SK-N-SH treated with all-trans-retinoic acid at 6 μM for 48 hours (cell line): Measurements from ENCODE around the gene ZFYVE21.

Source experiments
- ARNTL ChIP-seq: fragments of 450-650 bp; formaldehyde crosslinking; IDR thresholded peaks from 2 replicates; pipeline ENCODE4 v1.5.0; 2020; ENCODE audit warnings: low read depth, mild to moderate bottlenecking, moderate library complexity, borderline replicate concordance
- BACH2 ChIP-seq: fragments of 250-450 bp; sonication (Bioruptor Pico); IDR thresholded peaks from 2 replicates; pipeline ENCODE4 v1.9.0; 2021; ENCODE audit warnings: mild to moderate bottlenecking, borderline replicate concordance
- CSDC2 ChIP-seq: fragments of 250-450 bp; sonication (Bioruptor Pico); IDR thresholded peaks from 2 replicates; pipeline ENCODE4 v1.5.0; 2020; ENCODE audit warnings: mild to moderate bottlenecking, moderate library complexity
- PPARA ChIP-seq: fragments of 250-450 bp; sonication (Bioruptor Pico); IDR thresholded peaks from 2 replicates; pipeline ENCODE4 v1.5.0; 2020; ENCODE audit warnings: mild to moderate bottlenecking, borderline replicate concordance
- SNAI2 ChIP-seq: fragments of 250-450 bp; sonication (Bioruptor Pico); IDR thresholded peaks from 2 replicates; pipeline ENCODE4 v1.5.0; 2020; ENCODE audit warnings: mild to moderate bottlenecking, moderate library complexity
- TCF4 ChIP-seq: fragments of 250-450 bp; sonication (Bioruptor Pico); IDR thresholded peaks from 2 replicates; pipeline ENCODE4 v1.8.0; 2021; ENCODE audit warnings: mild to moderate bottlenecking, moderate library complexity, borderline replicate concordance
- ZFP30 ChIP-seq: fragments of 450-650 bp; formaldehyde crosslinking; IDR thresholded peaks from 2 replicates; pipeline ENCODE4 v1.5.0; 2022; ENCODE audit warnings: mild to moderate bottlenecking, moderate library complexity
- TF ChIP-seq, protein P1 (sequence below): fragments of 250-450 bp; sonication (Bioruptor Pico); IDR thresholded peaks from 2 replicates; pipeline ENCODE4 v1.8.0; 2021; ENCODE audit warnings: low read depth, mild to moderate bottlenecking, moderate library complexity, borderline replicate concordance
- TF ChIP-seq, protein P2 (sequence below): fragments of 250-450 bp; sonication (Bioruptor Pico); IDR thresholded peaks from 2 replicates; pipeline ENCODE4 v1.8.0; 2020; ENCODE audit warnings: mild to moderate bottlenecking, moderate library complexity, borderline replicate concordance

DNA sequence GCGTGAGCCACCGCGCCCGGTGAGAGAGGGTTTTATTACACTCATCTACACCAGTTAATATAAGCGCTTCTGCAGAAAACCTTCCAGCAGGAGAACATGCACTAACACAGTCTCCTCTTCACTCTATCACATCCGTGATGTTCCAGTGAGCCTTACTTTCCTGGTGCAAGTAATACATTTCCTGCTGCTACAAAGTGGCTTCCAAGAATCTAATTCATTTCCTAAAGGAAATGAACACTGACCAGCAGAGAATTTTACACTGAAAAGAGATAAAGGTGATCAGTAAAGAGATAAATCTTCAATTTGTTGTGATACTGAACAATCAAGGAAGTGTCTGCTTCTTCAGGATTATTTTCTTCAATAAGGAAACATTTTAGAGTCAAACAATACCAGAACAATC lies 39.5 kb downstream of the ZFYVE21 start:
- TF ChIP-seq TCF4 (CRISPR knock-in tag), result no peak
- TF ChIP-seq, protein P1, sequence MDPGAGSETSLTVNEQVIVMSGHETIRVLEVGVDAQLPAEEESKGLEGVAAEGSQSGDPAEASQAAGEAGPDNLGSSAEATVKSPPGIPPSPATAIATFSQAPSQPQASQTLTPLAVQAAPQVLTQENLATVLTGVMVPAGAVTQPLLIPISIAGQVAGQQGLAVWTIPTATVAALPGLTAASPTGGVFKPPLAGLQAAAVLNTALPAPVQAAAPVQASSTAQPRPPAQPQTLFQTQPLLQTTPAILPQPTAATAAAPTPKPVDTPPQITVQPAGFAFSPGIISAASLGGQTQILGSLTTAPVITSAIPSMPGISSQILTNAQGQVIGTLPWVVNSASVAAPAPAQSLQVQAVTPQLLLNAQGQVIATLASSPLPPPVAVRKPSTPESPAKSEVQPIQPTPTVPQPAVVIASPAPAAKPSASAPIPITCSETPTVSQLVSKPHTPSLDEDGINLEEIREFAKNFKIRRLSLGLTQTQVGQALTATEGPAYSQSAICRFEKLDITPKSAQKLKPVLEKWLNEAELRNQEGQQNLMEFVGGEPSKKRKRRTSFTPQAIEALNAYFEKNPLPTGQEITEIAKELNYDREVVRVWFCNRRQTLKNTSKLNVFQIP (CRISPR knock-in tag), result no peak
- no peak for TF ChIP-seq SNAI2 (CRISPR knock-in tag)
- TF ChIP-seq ZFP30 (CRISPR knock-in tag), result no peak
- no peak for TF ChIP-seq BACH2 (CRISPR knock-in tag)
- TF ChIP-seq CSDC2 (CRISPR knock-in tag), result no peak
- no peak for TF ChIP-seq PPARA (CRISPR knock-in tag)
- no peak for TF ChIP-seq ARNTL
- TF ChIP-seq, protein P2, sequence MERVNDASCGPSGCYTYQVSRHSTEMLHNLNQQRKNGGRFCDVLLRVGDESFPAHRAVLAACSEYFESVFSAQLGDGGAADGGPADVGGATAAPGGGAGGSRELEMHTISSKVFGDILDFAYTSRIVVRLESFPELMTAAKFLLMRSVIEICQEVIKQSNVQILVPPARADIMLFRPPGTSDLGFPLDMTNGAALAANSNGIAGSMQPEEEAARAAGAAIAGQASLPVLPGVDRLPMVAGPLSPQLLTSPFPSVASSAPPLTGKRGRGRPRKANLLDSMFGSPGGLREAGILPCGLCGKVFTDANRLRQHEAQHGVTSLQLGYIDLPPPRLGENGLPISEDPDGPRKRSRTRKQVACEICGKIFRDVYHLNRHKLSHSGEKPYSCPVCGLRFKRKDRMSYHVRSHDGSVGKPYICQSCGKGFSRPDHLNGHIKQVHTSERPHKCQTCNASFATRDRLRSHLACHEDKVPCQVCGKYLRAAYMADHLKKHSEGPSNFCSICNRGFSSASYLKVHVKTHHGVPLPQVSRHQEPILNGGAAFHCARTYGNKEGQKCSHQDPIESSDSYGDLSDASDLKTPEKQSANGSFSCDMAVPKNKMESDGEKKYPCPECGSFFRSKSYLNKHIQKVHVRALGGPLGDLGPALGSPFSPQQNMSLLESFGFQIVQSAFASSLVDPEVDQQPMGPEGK, result no peak
